Measurements from ENCODE around the gene MICA. TPM values are rescaled to one million over a fixed set of nuclear protein-coding genes. Genes with fewer than 3 reads are reported as not detected.
"Not testable (repeated sequence)": the region's sequence is repeated elsewhere in the genome, so short reads cannot be mapped to it uniquely, and the experiment has no call there.

Gene MICA
- total RNA-seq, 1 donor, result 31.1 TPM

DNA sequence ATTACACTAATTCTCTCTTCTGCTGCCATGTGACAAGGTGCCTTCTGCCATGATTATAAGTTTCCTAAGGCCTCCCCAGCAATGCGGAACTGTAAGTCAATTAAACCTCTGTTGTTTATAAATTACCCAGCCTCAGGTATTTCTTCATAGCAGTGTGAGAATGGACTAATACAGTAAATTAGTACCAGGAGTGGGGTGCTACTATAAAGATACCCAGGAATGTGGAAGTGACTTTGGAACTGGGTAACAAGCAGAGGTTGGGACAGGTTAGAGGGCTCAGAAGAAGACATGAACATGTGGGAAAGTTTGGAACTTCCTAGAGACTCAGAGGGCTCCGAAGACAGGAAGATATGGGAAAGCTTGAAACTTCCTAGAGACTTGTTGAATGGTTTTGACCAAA lies 34.8 kb downstream of the MICA start:
- Histone ChIP-seq H2AFZ (ENCODE audit: low read length) (no peak overlapping the region), H3K79me2 (ENCODE audit: insufficient read depth, low read length) (no peaks in the 10 kb centered on the region), H3K4me3 (ENCODE audit: insufficient read depth, low read length) (no peak overlapping the region), H3K27ac (ENCODE audit: low read depth, low read length) (no peak overlapping the region), H3K9me3 (ENCODE audit: low read depth, low read length) (no peaks in the 10 kb centered on the region), H3K36me3 (ENCODE audit: insufficient read depth, low read length) (no peaks in the 10 kb centered on the region), H3K4me1 (ENCODE audit: insufficient read depth, low read length) (peaks cover 3% of the 10 kb centered on the region), H3K4me2 (ENCODE audit: insufficient read depth, low read length) (no peak overlapping the region), H4K20me1 (ENCODE audit: insufficient read depth, low read length) (no peaks in the 10 kb centered on the region), H3K27me3 (ENCODE audit: insufficient read depth, low read length) (peaks cover 3% of the 10 kb centered on the region)
- DNase-seq (ENCODE audit: insufficient read length, low spot score, missing footprints), result no peak
- TF ChIP-seq, protein P1, sequence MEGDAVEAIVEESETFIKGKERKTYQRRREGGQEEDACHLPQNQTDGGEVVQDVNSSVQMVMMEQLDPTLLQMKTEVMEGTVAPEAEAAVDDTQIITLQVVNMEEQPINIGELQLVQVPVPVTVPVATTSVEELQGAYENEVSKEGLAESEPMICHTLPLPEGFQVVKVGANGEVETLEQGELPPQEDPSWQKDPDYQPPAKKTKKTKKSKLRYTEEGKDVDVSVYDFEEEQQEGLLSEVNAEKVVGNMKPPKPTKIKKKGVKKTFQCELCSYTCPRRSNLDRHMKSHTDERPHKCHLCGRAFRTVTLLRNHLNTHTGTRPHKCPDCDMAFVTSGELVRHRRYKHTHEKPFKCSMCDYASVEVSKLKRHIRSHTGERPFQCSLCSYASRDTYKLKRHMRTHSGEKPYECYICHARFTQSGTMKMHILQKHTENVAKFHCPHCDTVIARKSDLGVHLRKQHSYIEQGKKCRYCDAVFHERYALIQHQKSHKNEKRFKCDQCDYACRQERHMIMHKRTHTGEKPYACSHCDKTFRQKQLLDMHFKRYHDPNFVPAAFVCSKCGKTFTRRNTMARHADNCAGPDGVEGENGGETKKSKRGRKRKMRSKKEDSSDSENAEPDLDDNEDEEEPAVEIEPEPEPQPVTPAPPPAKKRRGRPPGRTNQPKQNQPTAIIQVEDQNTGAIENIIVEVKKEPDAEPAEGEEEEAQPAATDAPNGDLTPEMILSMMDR (IDR thresholded peaks at IDR 0.05; ENCODE audit: extremely low read depth, low read depth, low read length), result no peak

DNA sequence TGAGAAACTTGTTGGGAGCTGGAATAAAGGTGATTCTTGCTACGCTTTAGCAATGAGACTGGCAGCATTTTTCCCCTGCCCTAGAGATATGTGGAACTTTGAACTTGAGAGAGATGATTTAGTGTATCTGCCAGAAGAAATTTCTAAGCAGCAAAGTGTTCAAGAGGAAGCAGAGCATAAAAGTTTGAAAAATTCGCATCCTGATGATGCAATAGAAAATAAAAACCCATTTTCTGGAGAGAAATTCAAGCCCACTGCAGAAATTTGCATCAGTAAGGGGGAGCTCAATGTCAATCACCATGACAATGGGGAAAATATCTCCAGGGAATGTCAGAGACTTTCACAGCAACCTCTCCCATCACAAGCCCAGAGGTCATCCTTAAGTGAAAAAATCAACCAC lies 35.3 kb downstream of the MICA start:
- H4K20me1 ChIP-seq (ENCODE audit: insufficient read depth, low read length), result no peaks in the 10 kb centered on the region
- TF ChIP-seq, protein P1 (IDR thresholded peaks at IDR 0.05; ENCODE audit: extremely low read depth, low read depth, low read length), result no peak
- no peak overlapping the region for H2AFZ ChIP-seq (ENCODE audit: low read length)
- peaks cover 3% of the 10 kb centered on the region for H3K27me3 ChIP-seq (ENCODE audit: insufficient read depth, low read length)
- H3K4me3 ChIP-seq (ENCODE audit: insufficient read depth, low read length), result no peak overlapping the region
- no peak for DNase-seq (ENCODE audit: insufficient read length, low spot score, missing footprints)
- H3K4me2 ChIP-seq (ENCODE audit: insufficient read depth, low read length), result no peak overlapping the region
- no peak overlapping the region for H3K27ac ChIP-seq (ENCODE audit: low read depth, low read length)
- H3K4me1 ChIP-seq (ENCODE audit: insufficient read depth, low read length), result peaks cover 3% of the 10 kb centered on the region
- no peaks in the 10 kb centered on the region for H3K36me3 ChIP-seq (ENCODE audit: insufficient read depth, low read length)
- H3K9me3 ChIP-seq (ENCODE audit: low read depth, low read length), result no peaks in the 10 kb centered on the region
- no peaks in the 10 kb centered on the region for H3K79me2 ChIP-seq (ENCODE audit: insufficient read depth, low read length)

DNA sequence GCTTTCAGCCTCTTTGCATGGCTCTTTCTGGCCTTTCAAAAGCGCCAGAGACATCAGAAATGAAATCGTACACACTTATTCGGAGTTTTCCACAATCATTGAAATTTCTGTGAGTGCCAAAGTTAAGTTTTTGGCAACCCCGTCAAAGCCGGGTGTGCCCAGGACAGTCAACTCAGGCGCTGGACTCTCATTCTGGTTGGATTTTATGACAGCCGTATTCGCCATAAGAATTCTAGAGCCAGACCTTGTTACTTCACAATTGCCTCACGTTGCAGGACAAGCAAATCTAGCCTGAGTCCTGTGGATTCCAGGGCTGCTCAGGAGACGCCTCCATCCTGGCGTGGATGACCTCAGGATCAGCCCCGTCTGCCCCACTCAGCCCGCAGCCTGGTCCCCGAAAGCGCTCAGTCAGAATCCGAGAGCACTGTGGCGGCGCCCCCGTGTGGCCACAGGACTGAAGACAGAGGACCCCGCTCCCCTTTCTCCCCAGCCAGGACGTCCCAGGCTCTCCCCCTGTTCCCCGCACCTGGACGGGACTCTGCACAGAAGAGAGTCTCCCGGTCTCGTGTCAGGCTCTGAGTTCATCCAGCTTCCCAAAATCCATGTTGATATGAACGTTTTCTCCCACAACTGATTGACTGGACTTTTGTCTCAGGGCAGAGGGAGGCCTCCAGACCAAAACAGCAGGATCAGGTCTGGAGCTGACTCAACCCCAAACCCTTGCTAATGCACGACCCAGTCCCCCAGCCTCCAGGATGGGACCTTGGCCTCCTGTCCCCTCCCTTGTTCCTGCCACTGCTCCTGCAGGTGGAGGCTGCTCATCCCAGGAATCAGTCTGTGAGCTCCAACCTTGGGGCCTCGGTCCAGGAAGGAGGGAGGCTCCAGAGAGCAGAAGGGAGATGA lies 38.2 kb downstream of the MICA start:
- Histone ChIP-seq H3K79me2 (ENCODE audit: insufficient read depth, low read length) (no peaks in the 10 kb centered on the region), H3K4me3 (ENCODE audit: insufficient read depth, low read length) (peak overlapping the region; percentile 53), H3K9me3 (ENCODE audit: low read depth, low read length) (no peaks in the 10 kb centered on the region), H4K20me1 (ENCODE audit: insufficient read depth, low read length) (no peaks in the 10 kb centered on the region), H3K4me1 (ENCODE audit: insufficient read depth, low read length) (peaks cover 3% of the 10 kb centered on the region), H3K27ac (ENCODE audit: low read depth, low read length) (no peak overlapping the region), H3K36me3 (ENCODE audit: insufficient read depth, low read length) (no peaks in the 10 kb centered on the region), H2AFZ (ENCODE audit: low read length) (peak overlapping the region; percentile 60), H3K4me2 (ENCODE audit: insufficient read depth, low read length) (peak overlapping the region; percentile 81), H3K27me3 (ENCODE audit: insufficient read depth, low read length) (peaks cover 14% of the 10 kb centered on the region)
- TF ChIP-seq, protein P1 (IDR thresholded peaks at IDR 0.05; ENCODE audit: extremely low read depth, low read depth, low read length), result peak; percentile 83
- peak; percentile 88 for DNase-seq (ENCODE audit: insufficient read length, low spot score, missing footprints)

DNA sequence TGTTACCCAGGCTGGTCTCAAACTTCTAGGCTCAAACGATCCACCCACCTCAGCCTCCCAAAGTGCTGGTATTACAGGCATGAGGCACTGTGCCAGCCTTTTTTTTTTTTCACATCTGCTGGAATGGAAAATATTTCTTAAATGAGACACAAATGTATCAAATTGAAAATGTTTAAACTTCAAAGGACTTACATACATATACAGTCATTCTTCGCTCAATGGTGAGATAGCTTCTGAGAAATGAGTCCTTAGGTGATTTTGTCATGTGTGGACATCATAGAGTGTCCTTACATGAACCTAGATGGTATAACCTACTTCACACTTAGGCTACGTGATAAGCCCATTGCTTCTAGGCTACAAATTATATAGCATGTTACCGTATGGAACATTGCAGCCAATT lies 43.1 kb downstream of the MICA start:
- peaks cover 31% of the 10 kb centered on the region for H3K27me3 ChIP-seq (ENCODE audit: insufficient read depth, low read length)
- H3K4me1 ChIP-seq (ENCODE audit: insufficient read depth, low read length), result peaks cover under 1% of the 10 kb centered on the region
- TF ChIP-seq, protein P1 (IDR thresholded peaks at IDR 0.05; ENCODE audit: extremely low read depth, low read depth, low read length), result no peak
- H3K79me2 ChIP-seq (ENCODE audit: insufficient read depth, low read length), result no peaks in the 10 kb centered on the region
- H3K4me3 ChIP-seq (ENCODE audit: insufficient read depth, low read length), result no peak overlapping the region
- no peak overlapping the region for H2AFZ ChIP-seq (ENCODE audit: low read length)
- no peaks in the 10 kb centered on the region for H3K36me3 ChIP-seq (ENCODE audit: insufficient read depth, low read length)
- H4K20me1 ChIP-seq (ENCODE audit: insufficient read depth, low read length), result no peaks in the 10 kb centered on the region
- DNase-seq (ENCODE audit: insufficient read length, low spot score, missing footprints), result no peak
- no peak overlapping the region for H3K4me2 ChIP-seq (ENCODE audit: insufficient read depth, low read length)
- H3K27ac ChIP-seq (ENCODE audit: low read depth, low read length), result no peak overlapping the region
- no peaks in the 10 kb centered on the region for H3K9me3 ChIP-seq (ENCODE audit: low read depth, low read length)

DNA sequence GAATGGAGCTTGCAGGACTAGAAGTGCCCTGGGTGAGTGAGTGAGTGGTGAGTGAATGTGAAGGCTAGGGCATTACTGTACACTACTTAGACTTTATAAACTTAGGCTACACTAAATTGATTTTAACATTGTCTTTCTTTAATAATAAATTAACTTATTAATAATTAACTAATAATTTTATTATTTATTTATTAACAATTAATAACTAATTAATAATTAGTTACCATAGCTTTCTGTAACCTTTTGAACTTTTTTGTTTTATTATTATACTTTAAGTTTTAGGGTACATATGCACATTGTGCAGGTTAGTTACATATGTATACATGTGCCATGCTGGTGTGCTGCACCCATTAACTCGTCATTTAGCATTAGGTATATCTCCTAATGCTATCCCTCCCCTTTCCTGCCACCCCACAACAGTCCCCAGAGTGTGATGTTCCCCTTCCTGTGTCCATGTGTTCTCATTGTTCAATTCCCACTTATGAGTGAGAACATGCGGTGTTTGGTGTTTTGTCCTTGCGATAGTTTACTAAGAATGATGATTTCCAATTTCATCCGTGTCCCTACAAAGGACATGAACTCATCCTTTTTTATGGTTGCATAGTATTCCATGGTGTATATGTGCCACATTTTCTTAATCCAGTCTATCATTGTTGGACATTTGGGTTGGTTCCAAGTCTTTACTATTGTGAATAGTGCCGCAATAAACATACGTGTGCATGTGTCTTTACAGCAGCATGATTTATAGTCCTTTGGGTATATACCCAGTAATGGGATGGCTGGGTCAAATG lies 43.8 kb downstream of the MICA start:
- not testable (repeated sequence) for H3K36me3 ChIP-seq (ENCODE audit: insufficient read depth, low read length); H2AFZ ChIP-seq (ENCODE audit: low read length); H3K4me1 ChIP-seq (ENCODE audit: insufficient read depth, low read length); H3K4me3 ChIP-seq (ENCODE audit: insufficient read depth, low read length); H4K20me1 ChIP-seq (ENCODE audit: insufficient read depth, low read length); H3K9me3 ChIP-seq (ENCODE audit: low read depth, low read length); DNase-seq (ENCODE audit: insufficient read length, low spot score, missing footprints); H3K4me2 ChIP-seq (ENCODE audit: insufficient read depth, low read length); H3K79me2 ChIP-seq (ENCODE audit: insufficient read depth, low read length); H3K27ac ChIP-seq (ENCODE audit: low read depth, low read length)
- peaks cover 31% of the 10 kb centered on the region for H3K27me3 ChIP-seq (ENCODE audit: insufficient read depth, low read length)
